GM06990 (cell line): Measurements from ENCODE around the gene PRDM15.

Experiments
- DNase-seq: peaks from one replicate; pipeline ENCODE4 v3.0.0-alpha.2; 2011; ENCODE audit not compliant: insufficient read length; ENCODE audit errors: extremely low read depth
- H3K27me3 ChIP-seq: replicated peaks from 2 replicates; pipeline ENCODE4 v1.6.0; 2011; ENCODE audit warnings: low read length; ENCODE audit not compliant: control insufficient read depth, insufficient read depth
- H3K36me3 ChIP-seq: 2 replicates; pipeline ENCODE4 v1.5.1; 2011; ENCODE audit warnings: low read length; ENCODE audit not compliant: control insufficient read depth, insufficient read depth
- H3K4me3 ChIP-seq: replicated peaks from 2 replicates; pipeline ENCODE4 v1.5.1; 2011; ENCODE audit warnings: low read depth, mild to moderate bottlenecking, control low read depth, low read length
- CTCF ChIP-seq: IDR thresholded peaks from 2 replicates; pipeline ENCODE4 v1.5.1; 2011; ENCODE audit warnings: low read length, control low read depth, mild to moderate bottlenecking, inconsistent platforms; ENCODE audit not compliant: insufficient read depth, poor library complexity, severe bottlenecking

PRDM15 gene

DNA sequence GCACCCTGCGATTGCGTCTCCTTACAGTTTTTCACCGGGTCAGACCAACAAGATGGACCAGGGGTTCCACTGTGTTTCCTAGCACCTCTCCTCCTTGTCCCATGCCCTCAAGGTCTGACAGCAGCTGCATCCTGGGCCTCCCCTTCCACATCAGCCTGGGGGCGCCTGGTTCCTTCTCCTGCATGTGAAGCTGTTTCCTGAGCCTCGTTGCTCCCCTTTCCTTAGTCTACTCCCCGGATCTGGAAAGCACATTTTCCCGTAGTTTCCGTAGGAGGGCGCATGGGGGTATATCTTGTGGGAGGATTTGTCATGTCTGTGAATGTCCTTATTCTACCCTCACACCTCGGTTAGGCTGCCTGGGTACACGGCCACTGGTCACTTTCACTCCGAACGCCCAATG lies 6.1 kb downstream of the PRDM15 start:
- no peak for DNase-seq
- TF ChIP-seq CTCF, result no peak
- H3K27me3 ChIP-seq, result no peaks in the 10 kb centered on the region
- H3K4me3 ChIP-seq, result no peak overlapping the region
- no peaks in the 10 kb centered on the region; the same call in 1 of the 2 replicates for H3K36me3 ChIP-seq

- Histone ChIP-seq H3K27me3 (no peaks in the 10 kb centered on the region), H3K4me3 (no peak overlapping the region), H3K36me3 (no peaks in the 10 kb centered on the region)
- DNase-seq, result no peak
- no peak for TF ChIP-seq CTCF
These were observed 7.7 kb downstream of the PRDM15 start for GRCh38 chr21:41871293-41872030.

GRCh38 chr21:41869771-41870170 lies 9.4 kb downstream of the PRDM15 start:
- Histone ChIP-seq H3K4me3 (no peak overlapping the region), H3K36me3 (no peaks in the 10 kb centered on the region), H3K27me3 (no peaks in the 10 kb centered on the region)
- TF ChIP-seq CTCF, result no peak
- no peak for DNase-seq

DNA sequence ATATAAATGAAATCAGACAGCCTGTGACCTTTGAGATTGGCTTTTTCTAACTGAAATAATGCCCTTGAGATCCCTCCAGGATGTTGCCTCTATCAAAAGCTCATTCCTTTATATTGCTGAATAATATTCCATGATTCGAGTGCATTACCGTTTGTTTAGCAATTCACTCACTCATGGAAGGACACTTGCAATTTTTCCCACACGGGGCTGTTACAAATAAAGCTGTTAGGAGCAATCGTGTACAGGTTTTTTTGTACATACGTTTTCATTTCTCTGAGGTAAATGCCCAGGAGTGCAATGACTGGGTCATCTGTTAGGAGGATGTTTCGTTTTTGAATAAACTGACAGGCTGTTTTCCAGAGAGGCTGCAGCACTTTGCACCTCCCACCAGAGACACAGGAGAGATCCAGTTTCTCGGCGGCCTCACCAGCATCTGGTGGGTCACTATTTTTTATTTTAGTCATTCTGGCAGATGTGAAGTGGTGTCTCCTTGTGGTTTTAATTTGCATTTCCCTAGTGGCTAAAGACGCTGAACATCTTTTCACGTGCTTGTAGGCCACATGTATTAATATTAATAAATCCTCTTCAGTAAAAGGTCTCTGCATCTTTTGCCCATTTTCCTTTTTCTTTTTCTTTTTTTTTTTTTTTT lies 11.0 kb downstream of the PRDM15 start:
- Histone ChIP-seq H3K36me3 (no peaks in the 10 kb centered on the region), H3K4me3 (peak overlapping the region; percentile 32), H3K27me3 (no peaks in the 10 kb centered on the region)
- TF ChIP-seq CTCF, result no peak
- DNase-seq, result peak; percentile 59

DNA sequence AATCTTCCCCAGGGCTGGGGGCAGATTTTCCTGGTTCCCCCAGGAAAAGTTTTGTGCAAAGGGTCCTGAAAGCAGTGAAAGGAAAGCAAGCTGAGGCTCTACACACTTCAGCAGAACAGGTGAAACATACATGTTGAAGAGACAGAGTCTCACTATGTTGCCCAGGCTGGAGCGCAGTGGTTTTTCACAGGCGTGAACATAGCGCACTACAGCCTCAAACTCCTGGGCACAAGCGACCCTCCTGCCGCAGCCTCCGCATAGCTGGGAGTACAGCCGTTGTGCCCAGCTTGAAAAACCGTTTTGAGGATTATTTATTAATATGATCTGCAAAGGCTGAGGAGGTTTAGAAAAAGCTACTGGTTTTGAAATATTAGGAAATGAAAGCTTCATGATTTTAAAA lies 11.8 kb downstream of the PRDM15 start:
- no peaks in the 10 kb centered on the region for H3K36me3 ChIP-seq
- H3K27me3 ChIP-seq, result no peaks in the 10 kb centered on the region
- DNase-seq, result no peak
- TF ChIP-seq CTCF, result no peak
- H3K4me3 ChIP-seq, result no peak overlapping the region
